Motor neuron (in vitro differentiated cells): ENCODE measurements around the gene CEP97. TPM values are rescaled to one million over a fixed set of nuclear protein-coding genes. Genes with fewer than 3 reads are reported as not detected.
"Not testable (repeated sequence)": the region's sequence is repeated elsewhere in the genome, so short reads cannot be mapped to it uniquely, and the experiment has no call there.

ENCODE experiments used
- ATAC-seq, 8 experiments: fragments of 200-7000 bp; cut with Tn5 transposase; replicated peaks in 6 of 8; 2 replicates each; pipeline ENCODE4 v1.8.0; 2021; ENCODE audit warnings: mild to moderate bottlenecking in 8 of 8, moderate library complexity in 8 of 8
- H3K27ac ChIP-seq, 2 donors: fragments of 250-450 bp; sonication (Bioruptor Pico); 2 replicates each; pipeline ENCODE4 v1.9.0; 2021; ENCODE audit warnings: antibody characterized with exemption in 2 of 2, mild to moderate bottlenecking in 2 of 2, moderate library complexity in 1 of 2
- H3K4me1 ChIP-seq, 2 donors: fragments of 250-450 bp; sonication (Bioruptor Pico); replicated peaks in 1 of 2; 2 replicates each; pipeline ENCODE4 v1.6.1; 2021; ENCODE audit warnings: antibody characterized with exemption in 2 of 2, mild to moderate bottlenecking in 2 of 2, moderate library complexity in 1 of 2
- H3K4me3 ChIP-seq, 5 donors: fragments of 250-450 bp; sonication (Bioruptor Pico); 2 replicates each; pipeline ENCODE4 v1.9.0; 2021; ENCODE audit warnings: antibody characterized with exemption in 5 of 5, mild to moderate bottlenecking in 5 of 5, moderate library complexity in 4 of 5
- WGBS, 10 experiments: fragments of 450-650 bp; shearing (Covaris generic); methylation state at CpG; one replicate each; pipeline ENCODE4 v1.0.0; 2022; 5-methylcytosine and 5-hydroxymethylcytosine counted together
- in situ Hi-C, 9 experiments: fragments of 400-800 bp; cut with MboI; loops; one replicate each; pipeline ENCODE4 v1.15.0; 2021; ENCODE audit warnings: low sequenced_read_pairs in 9 of 9, low pct_unique_long_range_greater_than_20kb in 2 of 9; ENCODE audit not compliant: unreplicated experiment in 9 of 9
- total RNA-seq, 8 experiments: library from RNA; unstranded; fragments of 300-600 nt; gene quantifications; 2 replicates each; pipeline versions ENCODE4 v1.2.3 to v1.2.4, GENCODE V29; 2022

The CEP97 gene
- total RNA-seq, 8 experiments from 2014 or later = 9.8 to 29.2 (median 24.1) TPM

DNA sequence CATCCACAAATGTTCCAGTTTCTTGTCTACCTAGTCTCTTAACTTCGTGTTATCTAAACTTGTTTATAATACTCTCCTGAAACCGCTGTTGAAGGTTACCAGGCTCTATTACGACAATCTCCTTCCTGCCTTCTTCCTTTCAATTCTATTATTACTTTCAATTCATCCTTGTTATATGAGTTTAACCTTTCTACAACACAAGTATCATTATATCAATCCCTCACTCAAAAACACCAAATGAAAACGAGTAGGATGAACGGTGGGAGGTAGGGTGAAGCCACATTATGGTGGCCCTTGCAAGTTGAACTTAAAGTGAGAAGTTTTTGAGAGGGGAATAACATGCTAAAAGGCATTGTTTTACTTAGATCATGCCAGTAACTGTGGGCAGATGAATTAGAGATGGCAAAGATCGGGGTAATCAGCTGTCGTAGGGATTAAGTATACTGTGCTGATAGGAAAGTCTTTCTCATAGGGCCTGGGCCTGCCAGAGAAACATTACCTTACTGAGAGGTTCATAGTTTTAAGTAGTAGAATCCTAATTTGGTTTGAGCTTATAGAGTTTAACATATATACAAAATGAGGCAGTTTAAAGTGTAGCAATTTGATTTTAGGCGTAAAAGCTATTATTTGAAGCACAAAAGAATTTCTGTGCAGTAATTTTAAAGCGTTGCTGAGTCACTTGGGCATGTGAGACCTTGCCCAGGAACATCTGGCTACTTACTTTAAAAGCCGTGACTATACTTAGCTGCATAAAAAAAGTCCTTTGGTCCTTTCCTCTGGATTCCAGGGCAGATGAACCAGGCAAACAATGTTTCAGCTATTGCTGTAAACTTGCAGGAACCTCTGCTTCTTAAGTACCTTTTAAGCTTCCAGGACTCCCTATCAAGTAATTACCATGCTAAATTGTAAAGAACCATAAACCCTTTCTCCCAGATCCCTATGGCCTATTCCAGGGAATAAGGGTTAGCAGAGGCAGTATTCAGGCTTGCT, 3.3 kb upstream of the CEP97 start:
- Histone ChIP-seq H3K4me1 (no peaks in the 10 kb centered on the region), H3K27ac (no peak overlapping the region), H3K4me3 (no peak overlapping the region)
- WGBS, 10 experiments = 56 to 91% (median 81%) methylated on average over 3 to 10 of the region's 10 CpGs
- peak in 1 of 8 experiments; percentile 27 for ATAC-seq
- in situ Hi-C loops = no loop called here

DNA sequence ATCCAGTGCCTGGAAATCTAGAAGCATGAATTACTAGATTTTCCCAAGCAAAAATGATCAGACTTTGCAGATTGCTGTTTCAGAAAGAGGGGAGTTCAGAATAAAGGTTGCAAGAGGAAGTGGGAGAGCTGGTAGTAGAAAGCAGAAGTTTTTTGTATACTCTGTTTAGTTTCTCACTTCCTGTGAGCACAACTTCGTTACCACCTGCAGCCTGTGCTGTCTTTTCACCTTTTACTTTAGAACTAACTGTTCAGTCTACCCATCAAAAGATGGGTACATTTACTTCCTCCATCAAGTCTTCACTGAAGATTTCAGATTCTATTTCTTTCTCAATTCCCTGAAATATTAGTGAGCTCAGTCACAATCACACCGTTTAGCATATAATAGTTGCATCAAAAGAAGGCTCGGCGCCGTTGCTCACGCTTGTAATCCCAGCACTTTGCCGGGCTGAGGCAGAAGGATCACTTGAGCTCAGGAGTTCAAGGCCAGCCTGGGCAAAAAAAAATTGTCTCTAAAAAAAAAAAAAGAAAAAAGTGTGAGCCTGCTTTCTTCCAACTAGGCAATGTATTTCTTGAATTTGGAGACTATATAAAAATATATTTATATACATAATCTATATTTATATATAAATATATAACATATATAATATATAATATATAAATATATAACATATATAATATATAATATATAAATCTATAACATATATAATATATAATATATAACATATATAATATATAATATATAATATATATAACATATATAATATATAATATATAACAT, 1.8 kb upstream of the CEP97 start:
- 45 to 96% (median 88%) methylated on average over 1 to 7 of the region's 7 CpGs for WGBS, 10 experiments
- H3K4me3 ChIP-seq = no peak overlapping the region
- H3K4me1 ChIP-seq = peaks cover 0 to 4% of the 10 kb centered on the region in 2 donors
- in situ Hi-C loops = no loop called here
- no peak overlapping the region for H3K27ac ChIP-seq
- no peak for ATAC-seq

DNA sequence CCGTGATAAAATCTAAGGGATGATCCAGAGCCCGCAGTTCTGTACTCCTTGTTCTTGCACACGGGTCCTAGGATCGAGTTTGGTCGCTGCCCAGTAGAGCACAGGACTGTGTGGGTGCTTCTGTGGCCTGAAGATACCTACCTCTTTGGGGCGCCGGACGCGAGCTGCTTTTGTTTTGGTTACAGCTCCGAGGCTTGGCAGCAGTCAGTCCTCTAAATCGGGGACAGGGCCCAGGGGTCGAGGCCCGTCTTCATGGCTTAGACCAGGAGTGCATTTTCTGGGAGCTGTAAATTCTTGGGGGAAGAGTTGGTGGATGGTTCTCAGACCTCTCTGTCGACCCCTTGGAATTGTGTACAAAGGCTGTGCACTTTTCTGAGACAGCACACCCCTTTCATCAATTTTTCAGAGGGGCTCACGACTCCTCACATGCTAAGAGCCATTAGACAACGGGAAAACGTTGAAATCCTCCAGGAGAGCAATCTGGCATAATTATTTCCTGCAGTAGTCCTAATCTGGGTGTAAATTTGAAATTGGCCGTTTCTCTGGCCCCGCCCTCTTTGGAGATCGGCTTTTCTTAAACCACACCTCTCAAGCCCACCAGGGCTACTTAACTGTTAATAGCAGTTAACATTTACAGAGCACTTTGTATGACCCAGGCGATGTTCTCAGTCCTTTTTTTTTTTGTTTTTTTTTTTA, 928 bp downstream of the CEP97 start:
- in situ Hi-C loops = no loop called here
- WGBS, 10 experiments = 0 to 14% (median 0%) methylated on average over 1 to 16 of the region's 21 CpGs
- peak overlapping the region; percentile 90 to 95 for H3K27ac ChIP-seq
- ATAC-seq = peak; percentile 7 to 30 (median 20)
- peak overlapping the region; percentile 66 to 99 (median 86) for H3K4me3 ChIP-seq
- peaks cover 0 to 4% of the 10 kb centered on the region in 2 donors for H3K4me1 ChIP-seq

DNA sequence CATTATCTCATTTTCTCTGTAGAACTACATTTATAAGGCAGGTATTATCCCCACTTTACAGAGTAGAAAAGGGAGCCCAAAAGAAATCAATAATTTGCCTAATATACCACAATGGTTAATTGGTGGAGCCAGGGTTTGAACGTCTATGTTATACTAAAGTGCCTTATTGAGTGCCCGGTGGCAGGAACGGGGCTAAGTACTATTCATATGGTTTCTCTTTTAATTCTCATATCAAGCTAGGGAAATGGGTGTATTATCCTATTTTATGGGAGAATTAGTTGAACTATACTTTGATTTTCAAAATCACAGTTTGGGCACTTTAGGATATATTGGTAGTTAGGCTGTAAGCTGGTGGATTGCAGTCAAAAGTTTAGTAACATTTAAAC, 1.5 kb downstream of the CEP97 start:
- no peak for ATAC-seq
- 0 to 67% (median 18%) methylated on average over 1 to 3 of the region's 3 CpGs; no CpG with 5 or more reads in 2 of the 10 experiments for WGBS, 10 experiments
- peak overlapping the region; percentile 66 to 99 (median 86) for H3K4me3 ChIP-seq
- H3K4me1 ChIP-seq = peaks cover 0 to 4% of the 10 kb centered on the region in 2 donors
- in situ Hi-C loops = no loop called here
- no peak overlapping the region for H3K27ac ChIP-seq

DNA sequence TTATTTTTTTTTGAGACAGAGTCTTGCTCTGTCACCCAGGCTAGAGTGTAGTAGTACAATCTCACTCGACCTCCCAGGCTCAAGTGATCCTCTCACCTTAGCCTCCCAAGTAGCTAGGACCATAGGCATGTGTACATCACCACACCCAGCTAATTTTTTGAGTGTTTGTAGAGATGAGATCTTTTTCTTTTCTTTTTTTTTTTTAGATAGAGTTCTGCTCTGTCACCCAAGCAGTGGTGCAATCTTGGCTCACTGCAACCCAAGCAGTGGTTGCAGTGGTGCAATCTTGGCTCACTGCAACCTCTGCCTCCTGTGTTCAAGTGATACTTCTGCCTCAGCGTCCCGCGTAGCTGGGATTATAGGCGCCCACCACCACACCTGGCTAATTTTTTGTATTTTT, 5.2 kb downstream of the CEP97 start:
- in situ Hi-C loops = no loop called here
- ATAC-seq = no peak
- H3K4me1 ChIP-seq = peaks cover 0 to 4% of the 10 kb centered on the region in 2 donors
- 80 to 100% (median 100%) methylated on average over 1 to 5 of the region's 5 CpGs; no CpG with 5 or more reads in 4 of the 10 experiments for WGBS, 10 experiments
- no peak overlapping the region for H3K4me3 ChIP-seq
- H3K27ac ChIP-seq = no peak overlapping the region

DNA sequence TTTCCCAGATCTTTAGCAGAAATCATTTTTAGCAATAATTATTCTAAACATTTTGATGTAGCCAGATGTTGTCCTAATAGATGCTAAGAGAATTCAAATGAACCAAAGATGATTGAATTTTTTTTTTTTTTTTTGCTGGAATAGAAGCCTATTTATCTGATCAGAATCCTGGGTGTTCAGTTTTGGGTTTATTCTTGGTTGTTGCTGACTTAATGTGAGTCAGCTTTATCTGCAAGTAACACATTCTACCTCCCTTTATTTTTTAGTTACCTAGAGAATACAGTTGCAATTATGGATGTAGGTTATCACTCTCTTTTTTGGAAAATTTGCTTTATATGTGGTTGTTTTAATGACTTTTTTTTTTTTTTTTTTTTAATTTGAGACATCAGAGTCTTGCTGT, 6.4 kb downstream of the CEP97 start:
- no peak overlapping the region for H3K27ac ChIP-seq
- in situ Hi-C loops = no loop called here
- no peak for ATAC-seq

DNA sequence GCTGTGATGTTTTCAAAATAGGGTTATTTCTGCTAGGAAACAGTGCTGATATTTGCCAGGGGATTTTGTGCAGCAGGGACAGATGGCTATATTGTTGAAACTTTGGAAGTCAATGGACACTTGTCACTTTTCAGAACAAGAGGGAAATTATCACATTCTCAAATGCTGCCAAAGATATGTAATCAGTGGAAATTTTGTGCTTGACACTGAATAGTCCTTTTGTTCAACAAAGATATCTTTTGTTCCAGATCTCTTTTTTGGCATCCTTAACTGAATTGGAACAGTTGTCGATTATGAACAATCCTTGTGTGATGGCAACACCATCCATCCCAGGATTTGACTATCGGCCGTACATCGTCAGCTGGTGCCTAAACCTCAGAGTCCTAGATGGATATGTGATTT, 7.8 kb downstream of the CEP97 start:
- Histone ChIP-seq H3K27ac (no peak overlapping the region), H3K4me3 (no peak overlapping the region), H3K4me1 (no peaks in the 10 kb centered on the region)
- 91 to 100% (median 99%) methylated on average over 2 to 4 of the region's 4 CpGs; no CpG with 5 or more reads in 4 of the 10 experiments for WGBS, 10 experiments
- ATAC-seq = no peak
- in situ Hi-C loops = no loop called here

More for the DNA sequence above, 6.4 kb downstream of the CEP97 start:
- Histone ChIP-seq H3K4me1 (peaks cover 0 to 4% of the 10 kb centered on the region in 2 donors), H3K4me3 (no peak overlapping the region)

DNA sequence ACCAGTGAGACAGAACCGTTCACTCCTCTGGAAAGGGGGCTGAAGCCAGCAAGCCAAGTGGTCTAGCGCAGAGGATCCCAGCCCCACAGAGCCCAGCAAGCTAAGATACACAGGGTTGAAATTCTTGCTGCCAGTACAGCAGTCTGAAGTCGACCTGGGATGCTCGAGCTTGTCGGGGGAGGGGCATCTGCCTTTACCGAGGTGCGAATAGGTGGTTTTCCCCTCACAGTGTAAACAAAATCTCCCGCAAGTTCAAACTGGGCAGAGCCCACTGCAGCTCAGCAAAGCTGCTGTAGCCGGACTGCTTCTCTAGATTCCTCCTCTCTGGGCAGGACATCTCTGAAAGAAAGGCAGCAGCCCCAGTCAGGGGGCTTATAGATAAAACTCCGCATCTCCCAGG, 11.4 kb downstream of the CEP97 start:
- Histone ChIP-seq H3K4me1 (no peaks in the 10 kb centered on the region), H3K4me3 (no peak overlapping the region), H3K27ac (no peak overlapping the region)
- 80 to 100% (median 93%) methylated on average over 1 to 8 of the region's 10 CpGs; no CpG with 5 or more reads in 5 of the 10 experiments for WGBS, 10 experiments
- in situ Hi-C loops = no loop called here
- ATAC-seq = no peak

DNA sequence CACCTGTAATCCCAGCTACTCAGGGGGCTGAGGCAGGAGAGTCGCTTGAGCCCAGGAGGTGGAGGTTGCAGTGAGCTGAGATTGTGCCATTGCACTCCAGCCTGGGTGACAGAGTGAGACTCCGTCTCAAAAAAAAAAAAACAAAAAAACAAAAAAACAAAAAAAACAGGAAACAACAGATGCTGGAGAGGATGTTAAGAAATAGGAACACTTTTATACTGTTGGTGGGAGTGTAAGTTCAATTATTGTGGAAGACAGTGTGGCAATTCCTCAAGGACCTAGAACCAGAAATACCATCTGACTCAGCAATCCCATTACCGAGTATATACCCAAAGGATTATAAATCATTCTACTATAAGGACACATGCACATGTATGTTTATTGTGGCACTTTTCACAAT, 17.5 kb downstream of the CEP97 start:
- H3K4me1 ChIP-seq, in situ Hi-C loops, ATAC-seq, H3K4me3 ChIP-seq, H3K27ac ChIP-seq: not testable (repeated sequence)
- WGBS, 10 experiments = 50 to 100% (median 100%) methylated on average over 1 to 2 of the region's 3 CpGs; no CpG with 5 or more reads in 1 of the 10 experiments

DNA sequence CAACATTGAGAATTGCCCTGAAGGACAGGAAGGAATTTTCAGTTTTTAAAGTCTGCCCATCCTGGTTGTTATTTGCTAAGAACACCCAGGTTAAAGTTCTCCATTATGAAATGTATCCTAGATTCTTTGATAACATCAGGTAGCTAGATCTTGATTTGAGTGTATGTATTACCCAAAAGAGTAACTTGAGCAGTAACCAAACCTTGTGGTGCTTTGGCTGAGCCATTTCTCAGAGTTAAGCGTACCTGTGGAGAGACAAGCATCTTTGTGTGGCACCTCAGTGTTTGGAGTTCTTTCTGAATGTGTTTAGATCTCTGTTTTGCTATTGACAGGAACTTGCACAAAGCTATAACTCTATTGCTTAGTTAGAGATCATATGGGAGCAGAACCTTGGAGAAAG, 20.4 kb downstream of the CEP97 start:
- no peak for ATAC-seq

DNA sequence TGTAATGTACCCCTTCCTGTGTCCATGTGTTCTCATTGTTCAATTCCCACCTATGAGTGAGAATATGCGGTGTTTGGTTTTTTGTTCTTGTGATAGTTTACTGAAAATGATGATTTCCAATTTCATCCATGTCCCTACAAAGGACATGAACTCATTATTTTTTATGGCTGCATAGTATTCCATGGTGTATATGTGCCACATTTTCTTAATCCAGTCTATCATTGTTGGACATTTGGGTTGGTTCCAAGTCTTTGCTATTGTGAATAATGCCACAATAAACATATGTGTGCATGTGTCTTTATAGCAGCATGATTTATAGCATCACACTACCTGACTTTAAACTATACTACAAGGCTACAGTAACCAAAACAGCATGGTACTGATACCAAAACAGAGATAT, 21.5 kb downstream of the CEP97 start:
- ATAC-seq, H3K4me1 ChIP-seq, H3K4me3 ChIP-seq, in situ Hi-C loops, H3K27ac ChIP-seq: not testable (repeated sequence)
- no CpG with 5 or more reads among the region's 1 CpG for WGBS, 10 experiments

More for the DNA sequence above, 20.4 kb downstream of the CEP97 start:
- no peak overlapping the region for H3K27ac ChIP-seq
- H3K4me1 ChIP-seq = no peaks in the 10 kb centered on the region
- in situ Hi-C loops = no loop called here
- no peak overlapping the region for H3K4me3 ChIP-seq
- 0 to 90% (median 36%) methylated on average over 1 of the region's 1 CpG; no CpG with 5 or more reads in 3 of the 10 experiments for WGBS, 10 experiments

DNA sequence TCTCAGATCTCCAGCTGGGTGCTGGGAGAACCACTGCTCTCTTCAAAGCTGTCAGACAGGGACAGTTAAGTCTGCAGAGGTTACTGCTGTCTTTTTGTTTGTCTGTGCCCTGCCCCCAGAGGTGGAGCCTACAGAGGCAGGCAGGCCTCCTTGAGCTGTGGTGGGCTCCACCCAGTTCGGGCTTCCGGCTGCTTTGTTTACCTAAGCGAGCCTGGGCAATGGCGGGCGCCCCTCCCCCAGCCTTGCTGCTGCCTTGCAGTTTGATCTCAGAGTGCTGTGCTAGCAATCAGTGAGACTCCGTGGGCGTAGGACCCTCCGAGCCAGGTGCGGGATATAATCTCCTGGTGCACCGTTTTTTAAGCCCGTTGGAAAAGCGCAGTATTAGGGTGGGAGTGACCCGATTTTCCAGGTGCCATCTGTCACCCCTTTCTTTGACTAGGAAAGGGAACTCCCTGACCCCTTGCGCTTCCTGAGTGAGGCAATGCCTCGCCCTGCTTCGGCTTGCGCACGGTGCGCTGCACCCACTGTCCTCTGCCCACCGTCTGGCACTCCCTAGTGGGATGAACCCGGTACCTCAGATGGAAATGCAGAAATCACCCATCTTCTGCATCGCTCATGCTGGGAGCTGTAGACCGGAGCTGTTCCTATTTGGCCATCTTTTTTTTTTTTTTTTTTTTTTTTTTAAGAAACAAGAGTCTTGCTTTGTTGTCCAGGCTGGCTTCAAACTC, 29.1 kb downstream of the CEP97 start:
- H3K4me1 ChIP-seq, ATAC-seq, H3K4me3 ChIP-seq, in situ Hi-C loops, H3K27ac ChIP-seq: not testable (repeated sequence)
- 67 to 100% methylated on average over 1 to 3 of the region's 23 CpGs; no CpG with 5 or more reads in 8 of the 10 experiments for WGBS, 10 experiments
